Body of pancreas (tissue), 4 donors: ENCODE data around the gene IWS1.

Experiments
- CTCF ChIP-seq, 7 experiments: fragments of 450-650 bp in 4 of 7; fragments of 200-600 bp in 3 of 7; sonication (generic) in 3 of 7; IDR thresholded peaks; one replicate each; pipeline ENCODE4 v1.5.1; 2016 to 2019; ENCODE audit warnings: antibody characterized with exemption in 7 of 7
- POLR2A ChIP-seq, 3 donors: fragments of 450-650 bp; IDR thresholded peaks; one replicate each; pipeline ENCODE4 v1.6.1; 2016; ENCODE audit warnings: antibody characterized with exemption in 3 of 3, mild to moderate bottlenecking in 2 of 3

- TF ChIP-seq CTCF (IDR thresholded peaks at IDR 0.05) (no peak), POLR2A (IDR thresholded peaks at IDR 0.05) (no peak)
Observed at GRCh38 chr2:127482031-127482430, 44.3 kb downstream of the IWS1 start.
